Spinal cord (tissue), 10 donors: ENCODE measurements around the gene TNIK. TPM values are rescaled to one million over a fixed set of nuclear protein-coding genes. Genes with fewer than 3 reads are reported as not detected.

Experiments used
- DNase-seq, 6 donors: peaks; one replicate each; pipeline versions ENCODE4 v3.0.0 to v3.0.0-alpha.2; 2013 to 2015; ENCODE audit warnings: low spot score in 6 of 6, low read depth in 4 of 6
- H3K27ac ChIP-seq: one replicate; pipeline ENCODE4 v1.5.1; 2013; ENCODE audit warnings: low read depth, low read length, control low read depth
- H3K27me3 ChIP-seq: one replicate; pipeline ENCODE4 v1.6.1; 2013; ENCODE audit warnings: low read length; ENCODE audit not compliant: control insufficient read depth, insufficient read depth
- H3K36me3 ChIP-seq: one replicate; pipeline ENCODE4 v1.6.1; 2013; ENCODE audit warnings: low read length; ENCODE audit not compliant: control insufficient read depth, insufficient read depth
- H3K4me1 ChIP-seq: one replicate; pipeline ENCODE4 v1.6.1; 2013; ENCODE audit warnings: low read length; ENCODE audit not compliant: control insufficient read depth, insufficient read depth
- H3K4me3 ChIP-seq: one replicate; pipeline ENCODE4 v1.5.1; 2013; ENCODE audit warnings: low read depth, low read length, control low read depth
- H3K9me3 ChIP-seq: one replicate; pipeline ENCODE4 v1.6.1; 2013; ENCODE audit warnings: low read length; ENCODE audit not compliant: control insufficient read depth, insufficient read depth
- WGBS: methylation state at CpG from one replicate; pipeline ENCODE4 v1.1.5; 2013; ENCODE audit warnings: missing lambda C conversion rate; ENCODE audit not compliant: insufficient coverage; 5-methylcytosine and 5-hydroxymethylcytosine counted together
- polyA plus RNA-seq, 2 donors: library from polyadenylated mRNA; unstranded; fragments of 120-200 nt; gene quantifications; one replicate each; pipeline ENCODE4 v1.2.1, GENCODE V29; 2013; ENCODE audit not compliant: insufficient read length in 2 of 2
- total RNA-seq, 2 donors: library from RNA; depleted of rRNA in 1 of 2; stranded (reverse); fragments of 120-200 nt in 1 of 2; fragments of >200 nt in 1 of 2; gene quantifications; one replicate each; pipeline versions ENCODE4 v1.2.3 to v1.2.4, GENCODE V29; 2013 to 2014
- donor health status: healthy.

Gene TNIK
- total and polyA plus RNA-seq, 4 donors = 38.3 to 105 (median 88.5) TPM

DNA sequence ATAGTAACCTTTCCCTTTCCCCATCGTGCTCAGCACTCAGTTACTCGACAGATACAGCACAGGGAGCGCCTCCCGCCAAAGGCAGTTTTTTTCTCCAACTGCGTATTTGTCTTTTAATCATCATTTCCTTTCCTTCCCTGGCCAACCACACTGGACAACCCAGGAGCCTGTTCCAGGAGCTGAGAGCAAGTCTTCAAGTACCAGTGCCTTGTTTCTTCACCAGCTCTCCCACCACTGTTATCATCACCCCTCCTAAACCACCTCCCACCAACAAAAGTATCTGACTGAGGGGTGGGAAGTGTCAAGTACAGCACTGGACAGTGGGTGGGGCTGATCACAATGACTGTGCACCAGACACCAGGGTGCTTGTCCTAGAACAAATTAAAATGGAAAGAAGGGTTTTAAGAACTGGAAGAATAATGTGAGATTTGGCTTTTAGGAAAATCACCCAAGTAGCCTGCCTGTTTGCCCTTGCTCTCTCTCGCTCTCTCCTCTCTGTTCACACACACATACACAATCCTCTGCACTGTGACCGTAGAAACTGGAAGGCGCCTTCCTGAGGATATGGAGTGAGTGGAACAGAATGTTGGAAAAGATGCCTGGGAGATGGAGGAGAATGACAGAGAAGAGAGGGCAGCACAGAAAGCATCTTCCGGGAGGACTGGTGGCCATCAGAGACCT is 126.3 kb downstream of the TNIK start:
- Histone ChIP-seq H3K9me3 (no peaks in the 10 kb centered on the region), H3K36me3 (no peaks in the 10 kb centered on the region), H3K27me3 (no peaks in the 10 kb centered on the region), H3K4me3 (no peak overlapping the region), H3K27ac (peak overlapping the region; percentile 18), H3K4me1 (peaks cover 4% of the 10 kb centered on the region)
- no peak for DNase-seq
- WGBS = 91% methylated on average over 8 of the region's 9 CpGs

DNA sequence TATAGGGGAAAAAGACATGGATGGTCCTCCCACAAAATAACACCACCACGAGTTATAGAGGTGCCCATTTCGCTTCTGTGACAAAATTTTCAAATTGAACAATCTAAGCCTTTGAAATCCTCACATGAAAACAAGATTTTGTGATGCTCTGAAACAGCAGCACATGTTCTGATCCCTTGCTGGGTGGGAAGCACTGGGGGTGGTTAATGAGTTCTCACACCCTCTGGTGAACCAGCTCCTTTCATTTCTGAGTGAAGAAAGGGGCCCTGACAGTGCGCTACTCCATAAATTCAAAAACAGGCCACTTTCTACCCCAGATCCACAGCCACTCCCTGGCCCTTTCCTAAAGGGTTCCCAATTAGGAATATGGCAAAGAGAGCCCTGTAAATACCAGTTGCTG is 129.3 kb downstream of the TNIK start:
- WGBS = no CpG with 5 or more reads among the region's 3 CpGs
- Histone ChIP-seq H3K4me3 (no peak overlapping the region), H3K9me3 (no peaks in the 10 kb centered on the region), H3K36me3 (no peaks in the 10 kb centered on the region), H3K27ac (no peak overlapping the region), H3K27me3 (no peaks in the 10 kb centered on the region), H3K4me1 (peaks cover 8% of the 10 kb centered on the region)
- DNase-seq = no peak

DNA sequence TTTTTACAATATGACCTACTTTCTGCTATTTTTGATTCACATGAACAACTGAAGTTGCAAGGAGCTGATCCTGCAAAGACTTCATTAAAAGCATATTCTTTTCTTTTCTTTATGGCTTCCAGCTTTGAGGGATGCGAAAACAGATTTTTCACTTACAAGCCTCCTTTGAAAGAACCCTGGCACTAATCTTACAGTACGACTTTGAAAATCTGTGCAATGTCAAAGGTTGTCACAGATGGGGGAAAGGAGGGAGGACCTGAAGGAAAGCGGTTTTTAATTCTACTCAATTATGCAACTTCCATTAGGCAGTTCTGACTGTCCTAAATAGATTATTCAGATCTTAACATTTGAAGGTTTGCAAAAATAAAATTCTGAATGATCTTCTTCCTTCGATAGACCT is 130.5 kb downstream of the TNIK start:
- Histone ChIP-seq H3K4me1 (peaks cover 8% of the 10 kb centered on the region), H3K9me3 (no peaks in the 10 kb centered on the region), H3K27ac (no peak overlapping the region), H3K36me3 (no peaks in the 10 kb centered on the region), H3K27me3 (no peaks in the 10 kb centered on the region), H3K4me3 (no peak overlapping the region)
- peak in 1 of 6 donors; percentile 74 for DNase-seq
- WGBS = no CpG with 5 or more reads among the region's 4 CpGs

DNA sequence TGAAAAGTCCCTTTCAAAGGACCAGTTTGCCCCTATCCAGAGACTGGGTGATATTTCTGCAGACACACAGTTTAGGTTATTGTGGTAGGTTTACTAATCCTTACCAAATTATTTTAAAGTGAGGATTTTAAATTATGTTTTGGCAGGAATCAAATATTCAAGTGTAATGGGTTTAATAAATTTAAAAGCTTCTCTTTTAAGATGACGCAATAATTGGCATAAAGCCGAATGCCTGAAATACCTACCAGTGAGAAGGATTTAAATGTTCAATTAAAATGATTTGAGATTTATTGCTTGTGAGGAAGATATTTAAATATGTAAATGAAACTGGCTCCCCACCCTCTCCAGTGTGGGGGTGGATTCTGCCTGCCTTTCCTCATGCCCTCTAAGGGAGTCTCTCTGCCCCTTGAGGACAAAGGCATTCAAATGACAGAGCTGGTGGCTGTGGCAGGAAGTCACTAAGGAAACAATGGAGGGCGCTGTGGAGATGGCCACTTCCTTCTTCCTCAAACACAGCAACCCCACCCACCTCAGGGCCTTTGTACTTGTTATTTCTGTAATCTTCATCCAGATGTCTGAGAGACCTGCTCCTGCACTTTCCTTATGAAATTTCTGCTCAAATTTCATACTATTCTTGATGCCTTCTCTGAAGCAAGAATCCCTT is 131.7 kb downstream of the TNIK start:
- Histone ChIP-seq H3K4me3 (no peak overlapping the region), H3K9me3 (no peaks in the 10 kb centered on the region), H3K27ac (no peak overlapping the region), H3K4me1 (peaks cover 3% of the 10 kb centered on the region), H3K27me3 (no peaks in the 10 kb centered on the region), H3K36me3 (no peaks in the 10 kb centered on the region)
- WGBS = 80% methylated on average over 2 of the region's 3 CpGs
- no peak for DNase-seq

DNA sequence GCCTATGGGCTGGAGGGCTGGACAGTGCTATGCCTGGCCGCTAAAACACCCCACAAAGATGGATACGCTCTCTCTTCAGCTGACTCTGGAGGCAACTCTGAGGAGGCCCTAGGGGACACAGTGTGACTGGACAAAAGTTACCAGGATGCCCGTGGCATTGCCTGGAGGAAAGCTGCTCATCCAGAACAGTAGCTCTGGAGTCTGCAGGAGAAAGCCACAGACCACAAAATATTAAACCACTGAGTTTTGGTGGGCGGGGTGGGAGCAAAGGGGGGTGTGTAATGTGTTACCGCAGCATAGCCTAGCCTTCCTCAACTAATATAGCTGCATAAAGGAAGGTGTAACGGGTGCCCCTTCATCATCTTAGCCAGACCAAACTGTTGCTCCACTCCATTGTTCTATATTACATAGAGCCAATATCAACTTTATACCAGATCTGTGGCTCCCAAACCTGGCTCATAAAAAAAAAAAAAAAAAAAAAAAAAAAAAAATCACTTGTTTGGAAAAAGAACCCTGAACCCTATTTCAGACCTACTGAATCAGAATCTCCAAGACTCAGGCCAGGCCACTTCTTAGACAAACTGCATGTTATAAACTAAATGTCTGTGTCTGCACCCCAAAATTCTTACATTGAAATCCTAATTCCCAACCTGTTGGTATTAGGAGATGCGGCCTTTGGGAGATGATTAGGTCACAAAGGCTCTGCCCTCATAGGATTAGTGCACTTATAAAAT is 132.6 kb downstream of the TNIK start:
- Histone ChIP-seq H3K4me3 (no peak overlapping the region), H3K27ac (no peak overlapping the region), H3K9me3 (no peaks in the 10 kb centered on the region), H3K27me3 (no peaks in the 10 kb centered on the region), H3K36me3 (no peaks in the 10 kb centered on the region), H3K4me1 (peaks cover 3% of the 10 kb centered on the region)
- no peak for DNase-seq
- 100% methylated on average over 3 of the region's 7 CpGs for whole genome bisulfite sequencing

DNA sequence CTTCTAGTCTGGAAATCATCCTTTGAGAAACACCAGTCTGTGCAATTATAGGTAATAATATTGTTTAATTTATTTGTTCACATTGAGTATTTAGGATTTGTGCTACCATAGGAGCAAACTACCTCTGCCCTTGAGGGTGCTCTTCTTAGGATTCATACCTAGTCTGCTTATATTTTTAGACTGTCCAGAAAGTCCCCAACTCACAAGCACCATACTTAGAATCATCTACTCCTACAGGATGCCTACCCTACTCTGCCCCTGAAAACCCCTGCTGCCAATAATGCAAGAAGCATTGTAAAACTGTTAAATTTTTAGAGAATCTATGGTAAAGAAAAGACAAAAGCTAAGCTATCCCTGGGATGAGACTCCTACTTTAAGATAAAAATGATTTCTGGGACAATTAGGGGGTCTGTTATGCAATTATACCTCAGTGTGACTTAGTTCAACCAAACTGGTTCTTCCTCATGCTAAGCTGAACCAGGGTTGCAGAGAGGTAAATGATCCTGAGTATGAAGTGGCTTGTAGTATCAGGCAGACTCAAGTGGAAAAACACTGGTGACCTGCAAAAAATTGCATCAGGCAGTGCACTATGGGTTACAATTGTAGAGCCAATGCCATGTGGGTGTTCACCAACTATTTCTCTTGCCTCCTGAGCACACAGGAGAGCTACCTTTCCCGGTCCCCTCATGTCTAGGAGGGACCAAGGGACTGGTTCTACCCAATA is 133.3 kb downstream of the TNIK start:
- no peak for DNase-seq
- Histone ChIP-seq H3K27me3 (no peaks in the 10 kb centered on the region), H3K9me3 (no peaks in the 10 kb centered on the region), H3K4me1 (peaks cover 3% of the 10 kb centered on the region), H3K27ac (no peak overlapping the region), H3K36me3 (no peaks in the 10 kb centered on the region), H3K4me3 (no peak overlapping the region)
- 90% methylated on average over 1 of the region's 1 CpG for WGBS

DNA sequence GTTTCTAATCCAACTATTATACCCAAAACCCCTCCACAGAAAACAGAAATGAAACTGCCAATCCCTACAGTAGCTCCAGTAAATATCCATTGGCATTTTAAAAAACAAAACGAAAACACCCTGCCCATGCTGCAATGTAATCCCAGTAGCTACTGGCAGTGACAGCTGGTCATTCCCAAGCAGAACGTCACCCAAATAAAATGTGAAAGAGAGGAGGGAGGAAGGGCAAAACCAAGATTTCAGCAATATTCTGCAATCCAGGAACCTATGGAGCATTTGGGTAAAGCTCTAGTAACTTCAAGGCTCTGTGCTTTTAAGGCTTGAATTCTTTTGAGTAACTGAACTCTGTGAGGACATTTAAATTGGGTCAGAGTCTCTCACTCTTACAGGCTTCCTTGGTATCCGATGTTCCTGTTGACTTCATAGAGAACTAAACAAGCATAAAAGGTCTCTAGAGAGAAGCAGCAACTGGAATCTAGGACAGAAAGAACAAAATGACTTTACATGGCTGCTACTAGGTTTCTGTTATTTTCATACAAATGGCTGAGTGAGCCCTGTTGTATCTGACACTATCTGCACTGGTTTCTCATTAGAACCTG is 136.2 kb downstream of the TNIK start:
- no CpG with 5 or more reads among the region's 3 CpGs for WGBS
- Histone ChIP-seq H3K27me3 (no peaks in the 10 kb centered on the region), H3K4me3 (no peak overlapping the region), H3K4me1 (peaks cover 3% of the 10 kb centered on the region), H3K36me3 (no peaks in the 10 kb centered on the region), H3K27ac (peak overlapping the region; percentile 36), H3K9me3 (no peaks in the 10 kb centered on the region)
- DNase-seq = no peak

DNA sequence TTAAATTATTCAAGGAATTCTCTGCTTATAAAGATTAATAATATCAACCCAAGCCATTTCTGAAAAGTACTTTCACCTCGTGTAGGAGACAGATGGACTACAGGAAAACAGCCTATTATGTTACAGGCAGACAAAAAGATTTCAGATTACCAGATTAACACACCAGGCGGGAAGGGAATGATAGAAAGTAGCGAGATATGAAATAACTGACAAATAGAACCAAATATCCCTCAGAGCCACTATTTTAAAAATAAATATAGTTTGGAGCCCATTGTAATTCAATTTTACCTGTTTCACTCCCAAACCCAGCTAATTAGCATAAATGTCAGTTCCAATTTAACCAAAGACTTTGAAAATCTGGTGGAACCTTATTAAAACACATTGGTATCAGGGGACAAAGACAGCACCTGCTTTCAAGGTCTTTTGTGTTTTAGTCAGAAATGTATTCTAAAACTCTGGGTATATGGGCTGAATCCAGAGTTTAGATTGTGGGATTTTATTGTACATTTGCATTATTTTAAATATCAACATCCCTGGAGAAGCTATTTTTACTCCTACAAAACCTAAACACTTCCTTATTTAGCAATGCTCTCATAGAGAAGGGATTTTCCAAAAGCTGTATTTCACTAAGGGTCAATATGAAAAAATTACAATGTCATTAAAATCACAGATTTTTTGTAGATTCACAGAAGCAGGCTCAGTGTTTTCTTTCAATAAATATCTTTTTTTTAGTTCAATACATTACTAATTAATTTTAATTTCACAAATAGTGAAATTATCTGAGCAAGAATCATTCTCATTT is 138.4 kb downstream of the TNIK start:
- no peak overlapping the region for H3K4me3 ChIP-seq
- H3K9me3 ChIP-seq = no peaks in the 10 kb centered on the region
- H3K27ac ChIP-seq = peak overlapping the region; percentile 50
- WGBS = no CpG with 5 or more reads among the region's 3 CpGs
- no peaks in the 10 kb centered on the region for H3K36me3 ChIP-seq
- DNase-seq = peak in 1 of 6 donors; percentile 47
- H3K27me3 ChIP-seq = no peaks in the 10 kb centered on the region
- H3K4me1 ChIP-seq = no peaks in the 10 kb centered on the region
